HPDE6-E6E7 (cell line): ENCODE data around the gene PHF14.

Experiments used
- DNase-seq: peaks from one replicate; pipeline ENCODE4 v3.0.0; 2011; ENCODE audit warnings: missing footprints; ENCODE audit errors: extremely low spot score

The PHF14 gene

DNA sequence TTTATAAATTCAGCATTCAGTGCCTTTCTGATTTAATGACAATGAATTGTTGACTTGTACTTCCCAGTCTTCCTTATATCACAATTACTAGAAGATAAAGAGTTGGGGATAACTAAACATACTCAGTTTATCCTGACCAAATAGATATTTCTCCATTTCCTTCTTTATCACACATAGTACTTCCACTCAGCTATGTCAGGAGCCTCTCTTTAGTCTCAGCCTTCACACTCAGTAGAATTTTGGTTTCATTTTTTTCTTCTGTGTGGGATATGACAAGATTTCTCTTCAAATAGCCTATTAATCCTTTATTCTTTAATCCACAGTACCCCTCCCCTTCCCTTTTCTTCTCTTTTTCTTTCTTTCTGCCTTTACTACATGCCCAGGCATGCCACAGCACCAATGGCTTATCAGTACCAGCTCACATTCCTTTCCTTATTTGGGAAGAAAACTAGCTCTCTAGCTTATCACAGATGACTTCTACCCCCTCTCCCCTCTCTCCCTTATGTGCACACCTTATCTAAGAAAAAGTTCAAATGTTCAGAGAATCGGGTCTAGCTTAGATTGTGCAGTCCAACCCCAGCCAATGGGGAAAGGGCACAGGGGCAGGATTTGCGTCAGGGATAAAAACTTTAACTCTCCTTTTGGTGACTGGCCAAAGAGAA is 109.0 kb downstream of the PHF14 start:
- DNase-seq = no peak

DNA sequence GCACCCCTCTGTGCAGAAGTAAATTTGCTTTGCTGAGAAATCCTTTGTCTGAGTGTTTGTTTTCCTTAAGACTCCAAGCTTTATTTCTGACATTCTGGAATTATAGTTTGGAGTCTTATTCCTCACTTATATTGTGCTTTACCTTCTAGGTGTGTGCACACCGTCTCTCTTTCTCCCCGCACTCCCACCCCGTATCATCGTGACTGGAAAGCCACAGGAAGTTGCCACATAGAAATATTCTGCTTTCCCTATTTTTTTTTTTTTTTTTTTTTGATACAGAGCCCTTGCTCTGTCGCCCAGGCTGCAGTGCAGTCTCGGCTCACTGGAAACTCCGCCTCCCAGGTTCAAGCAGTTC is 109.5 kb downstream of the PHF14 start:
- no peak for DNase-seq

DNA sequence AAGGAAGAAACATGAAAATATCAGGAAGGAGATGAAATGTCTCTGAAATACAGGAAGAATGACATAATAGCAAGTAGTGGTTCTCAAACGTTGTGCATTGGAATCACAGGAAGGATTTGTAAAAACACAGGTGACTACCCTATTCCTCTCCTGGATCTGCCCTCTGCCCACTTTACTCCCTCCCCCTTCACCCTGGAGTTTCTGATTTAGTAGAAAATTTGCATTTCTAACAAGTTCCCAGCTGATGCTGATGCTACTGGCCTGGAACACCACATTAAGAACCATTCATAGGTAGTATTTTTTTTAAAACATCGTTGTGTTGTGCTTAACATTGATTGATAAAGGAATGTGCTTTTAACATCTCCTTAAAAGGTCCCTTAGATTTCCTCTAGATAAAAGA is 130.9 kb downstream of the PHF14 start:
- DNase-seq = no peak

DNA sequence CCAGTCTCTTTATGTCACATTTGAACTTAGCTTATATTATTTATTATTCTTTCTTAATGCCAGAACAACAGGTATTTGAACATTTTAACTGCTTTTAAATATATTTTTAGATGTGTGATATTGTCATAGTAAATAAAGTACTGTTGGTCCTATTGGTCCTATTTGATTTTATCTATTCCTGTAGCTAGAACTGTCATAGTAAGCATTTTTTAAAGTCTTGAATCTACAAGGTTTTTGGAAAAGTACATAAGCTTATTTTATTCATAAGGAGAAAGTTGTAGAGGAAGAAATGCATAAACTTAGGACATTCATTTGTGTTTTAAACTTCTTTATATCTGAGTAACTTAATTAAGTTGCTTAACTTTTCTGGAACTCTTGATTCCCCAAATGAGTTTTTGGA is 136.0 kb downstream of the PHF14 start:
- no peak for DNase-seq

GRCh38 chr7:11120068-11120664 is 146.5 kb downstream of the PHF14 start:
- no peak for DNase-seq

GRCh38 chr7:11120675-11121220 is 147.1 kb downstream of the PHF14 start:
- DNase-seq = no peak

- no peak for DNase-seq
Measured at GRCh38 chr7:11124856-11125559, 151.3 kb downstream of the PHF14 start.

DNA sequence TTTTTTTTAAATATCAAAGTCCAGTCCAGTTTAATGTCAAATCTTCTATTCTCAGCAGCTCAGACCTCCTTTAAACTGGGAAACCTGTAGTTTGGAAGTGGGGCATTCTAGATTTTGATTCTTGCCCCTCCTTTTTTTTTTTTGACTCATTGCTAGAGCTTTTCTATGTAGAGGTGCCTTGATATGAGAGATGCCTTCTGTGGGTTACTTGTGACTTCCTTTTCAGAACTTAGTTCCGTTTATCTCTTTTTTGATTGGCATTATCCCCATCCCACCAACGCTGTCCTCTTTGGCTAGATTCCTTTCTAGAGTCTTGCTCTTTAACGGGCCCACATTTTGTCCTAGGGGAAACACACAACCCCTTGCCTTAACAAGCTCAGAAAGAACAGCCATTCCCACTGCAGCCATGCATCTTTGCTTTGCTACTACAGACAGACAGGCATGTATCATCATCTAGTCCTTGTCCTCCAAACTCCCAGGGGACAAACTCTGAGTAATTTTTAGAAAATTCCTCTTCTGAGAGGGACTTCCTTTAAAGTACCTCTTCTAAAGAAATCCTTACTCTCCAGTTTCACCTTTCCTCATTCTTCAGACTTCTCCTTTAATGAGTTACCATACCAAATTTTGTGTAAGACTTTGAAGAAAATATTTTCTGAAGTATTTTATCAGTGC is 153.6 kb downstream of the PHF14 start:
- DNase-seq = no peak

DNA sequence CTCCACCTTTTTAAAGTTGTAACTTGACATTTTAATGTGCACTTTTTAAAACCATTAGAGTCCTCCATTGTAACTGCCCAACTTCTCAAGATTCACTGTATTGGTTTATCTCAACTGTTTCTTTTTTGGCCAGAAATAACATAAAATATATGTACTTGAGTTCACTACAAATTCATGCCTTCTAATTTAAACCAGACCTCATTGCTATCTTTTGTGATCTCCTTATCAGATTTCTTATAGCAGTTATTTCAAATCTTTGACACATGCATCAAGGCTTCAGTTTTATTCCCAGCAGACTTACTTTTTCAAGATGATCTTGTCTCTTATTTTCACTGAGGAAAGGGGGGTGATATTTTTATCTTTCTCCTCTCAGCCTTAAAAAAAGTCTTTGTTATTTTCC is 154.3 kb downstream of the PHF14 start:
- no peak for DNase-seq

- no peak for DNase-seq
Measured at GRCh38 chr7:11128498-11128897, 154.8 kb downstream of the PHF14 start.

DNA sequence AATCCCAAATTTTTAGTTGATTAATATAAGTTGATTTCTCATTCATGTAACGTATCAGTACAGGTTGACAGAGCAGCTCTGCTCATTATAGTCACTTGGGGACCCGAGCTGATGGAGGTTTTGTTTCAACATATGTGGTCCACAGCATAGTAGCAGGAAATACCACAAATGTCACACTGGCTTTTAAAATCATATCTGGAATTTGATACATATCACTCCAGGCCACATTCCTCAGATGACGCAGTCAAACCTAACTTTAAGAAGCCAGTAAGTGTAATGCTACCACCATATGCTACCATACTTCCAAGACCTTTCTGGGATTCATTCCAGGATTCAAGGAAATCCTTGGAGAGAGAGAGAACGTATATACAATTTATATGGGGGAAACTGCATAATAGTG is 156.3 kb downstream of the PHF14 start:
- no peak for DNase-seq

GRCh38 chr7:11130601-11131000 is 156.9 kb downstream of the PHF14 start:
- no peak for DNase-seq

DNA sequence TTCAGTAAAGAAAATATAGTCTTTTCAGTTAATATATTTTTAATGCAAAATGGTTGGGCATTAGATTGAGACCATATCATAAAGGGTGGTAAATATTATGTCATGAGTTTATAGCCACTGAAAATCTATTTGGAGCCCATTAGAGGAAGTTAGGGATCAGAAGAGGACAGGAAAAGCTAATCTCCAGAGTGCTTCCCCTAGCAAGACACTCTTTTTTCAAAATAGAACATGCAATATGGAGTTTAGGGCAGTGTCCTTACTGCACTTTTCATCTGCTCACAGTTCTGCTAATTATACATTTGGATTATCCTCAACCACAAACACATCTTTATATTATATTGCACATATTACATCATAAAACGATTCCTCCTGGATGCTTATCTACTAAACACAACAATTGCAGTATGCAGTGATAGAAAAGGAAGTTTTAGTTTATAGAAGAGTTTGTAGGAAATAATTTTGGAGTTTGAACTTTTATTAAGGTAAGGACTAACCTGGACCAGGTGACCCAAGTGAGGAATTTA is 159.8 kb downstream of the PHF14 start:
- no peak for DNase-seq

GRCh38 chr7:11135573-11135972 is 161.9 kb downstream of the PHF14 start:
- DNase-seq = no peak

GRCh38 chr7:11141541-11141940 is 167.9 kb downstream of the PHF14 start:
- no peak for DNase-seq

- no peak for DNase-seq
Measured at GRCh38 chr7:11153694-11154093, 180.0 kb downstream of the PHF14 start.

DNA sequence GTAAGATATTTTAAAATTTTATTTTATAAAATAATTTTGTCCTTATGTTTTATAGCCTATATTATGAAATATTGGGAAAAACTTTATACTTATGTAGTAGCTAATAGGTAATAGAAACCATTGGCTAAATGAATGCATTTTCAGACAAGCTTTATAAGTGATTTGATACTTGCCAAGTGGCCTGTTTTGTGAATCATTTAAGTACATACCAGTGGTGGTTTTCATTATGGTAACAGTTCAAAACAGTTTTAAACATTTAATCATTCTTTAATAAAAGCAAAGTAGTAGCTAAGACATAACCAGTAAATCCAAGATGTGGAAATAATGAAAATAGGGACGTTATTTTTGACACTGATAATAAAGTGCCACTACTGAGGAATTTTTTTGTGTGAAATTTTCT is 182.2 kb downstream of the PHF14 start:
- DNase-seq = no peak

DNA sequence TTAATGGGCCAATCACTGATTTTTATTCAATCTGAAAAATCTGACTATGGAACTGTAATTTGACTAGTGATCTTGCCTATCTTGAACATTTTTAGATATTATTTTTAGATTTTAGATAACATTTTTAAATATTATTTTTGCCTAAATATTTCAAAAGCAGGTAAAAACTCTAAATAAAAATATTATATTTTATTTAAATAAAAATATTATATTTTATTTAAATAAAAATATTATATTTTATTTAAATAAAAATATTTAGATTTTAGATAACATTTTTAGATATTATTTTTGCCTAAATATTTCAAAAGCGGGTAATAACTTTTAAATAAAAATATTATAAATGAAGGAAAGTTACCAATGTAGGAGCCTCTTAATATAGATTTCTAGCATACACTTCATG is 187.8 kb downstream of the PHF14 start:
- DNase-seq = no peak

DNA sequence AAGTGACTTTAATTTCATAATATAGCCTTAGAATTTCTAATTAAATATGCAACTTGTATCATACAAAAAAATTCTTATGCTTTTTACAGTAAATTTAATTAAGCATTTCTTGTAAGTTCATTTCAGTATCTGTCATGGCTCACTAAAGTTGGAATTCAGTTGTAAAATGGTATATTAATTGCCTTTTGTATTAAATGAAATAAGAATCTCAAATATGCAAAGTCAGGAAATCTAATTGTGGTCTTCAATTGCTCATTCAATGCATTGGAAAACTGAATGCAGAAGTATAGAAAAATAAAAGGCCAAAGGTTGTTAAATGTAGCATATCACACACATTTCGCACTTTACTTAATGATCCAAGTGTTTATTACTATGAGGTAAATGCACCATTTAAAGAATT is 189.5 kb downstream of the PHF14 start:
- no peak for DNase-seq

GRCh38 chr7:11166051-11166450 is 192.4 kb downstream of the PHF14 start:
- no peak for DNase-seq

DNA sequence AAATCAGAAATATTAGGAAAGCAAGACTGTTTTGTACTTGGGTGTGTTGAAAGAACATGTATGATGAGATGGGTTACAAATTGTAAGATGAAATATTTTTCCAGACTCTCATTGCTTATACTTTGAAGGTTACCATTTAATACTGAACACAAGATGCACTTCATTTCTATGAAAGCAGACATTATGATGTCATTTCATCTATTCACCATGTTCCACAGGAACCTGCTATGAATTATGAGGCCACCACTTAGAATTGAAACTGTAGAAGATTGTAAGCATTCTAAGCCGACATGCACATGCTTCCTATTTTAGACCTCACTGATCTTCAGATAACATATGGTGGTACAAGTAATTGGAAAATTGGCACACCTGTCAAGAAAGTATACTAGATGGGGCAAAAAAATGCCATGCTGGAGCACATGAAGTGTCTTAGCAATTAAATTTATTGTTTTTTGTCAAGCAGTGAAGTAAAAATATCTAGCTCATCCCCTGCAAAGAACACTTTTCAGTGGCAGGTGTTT is 195.0 kb downstream of the PHF14 start:
- no peak for DNase-seq

- DNase-seq = no peak
Measured at GRCh38 chr7:11170175-11170574, 196.5 kb downstream of the PHF14 start.
